GM18511 (cell line): ENCODE measurements around the gene ANK2.

Source experiments
- ATAC-seq: cut with Tn5 transposase; IDR thresholded peaks from one replicate; pipeline ENCODE4 v1.9.1; 2021; ENCODE audit warnings: mild to moderate bottlenecking, moderate library complexity; ENCODE audit not compliant: unreplicated experiment

Gene ANK2

GRCh38 chr4:113383111-113383785, 333.8 kb downstream of the ANK2 start:
- no peak for ATAC-seq

GRCh38 chr4:113384600-113384999, 335.1 kb downstream of the ANK2 start:
- no peak for ATAC-seq

- ATAC-seq, result no peak
These were observed 335.9 kb downstream of the ANK2 start for GRCh38 chr4:113385281-113385899.

GRCh38 chr4:113389160-113389559, 339.7 kb downstream of the ANK2 start:
- ATAC-seq, result no peak

GRCh38 chr4:113390850-113391249, 341.4 kb downstream of the ANK2 start:
- no peak for ATAC-seq

GRCh38 chr4:113394108-113394729, 344.8 kb downstream of the ANK2 start:
- peak; percentile 12 for ATAC-seq

GRCh38 chr4:113394730-113395530, 345.5 kb downstream of the ANK2 start:
- peak; percentile 94 for ATAC-seq

GRCh38 chr4:113397114-113397701, 347.8 kb downstream of the ANK2 start:
- no peak for ATAC-seq

GRCh38 chr4:113398441-113399143, 349.1 kb downstream of the ANK2 start:
- ATAC-seq, result no peak

GRCh38 chr4:113404167-113404571, 354.7 kb downstream of the ANK2 start:
- ATAC-seq, result no peak

- ATAC-seq, result no peak
These were observed 355.4 kb downstream of the ANK2 start for GRCh38 chr4:113404841-113405240.

- no peak for ATAC-seq
These were observed 356.6 kb downstream of the ANK2 start for GRCh38 chr4:113405874-113406722.

GRCh38 chr4:113406723-113407016, 357.2 kb downstream of the ANK2 start:
- no peak for ATAC-seq

- ATAC-seq, result no peak
These were observed 358.0 kb downstream of the ANK2 start for GRCh38 chr4:113407409-113407808.

GRCh38 chr4:113409181-113409580, 359.7 kb downstream of the ANK2 start:
- no peak for ATAC-seq

- no peak for ATAC-seq
These were observed 361.2 kb downstream of the ANK2 start for GRCh38 chr4:113410686-113411085.

- ATAC-seq, result no peak
These were observed 362.1 kb downstream of the ANK2 start for GRCh38 chr4:113411496-113411938.

GRCh38 chr4:113419631-113420030, 370.2 kb downstream of the ANK2 start:
- ATAC-seq, result no peak

- ATAC-seq, result no peak
These were observed 371.5 kb downstream of the ANK2 start for GRCh38 chr4:113420938-113421337.

GRCh38 chr4:113423631-113424030, 374.2 kb downstream of the ANK2 start:
- no peak for ATAC-seq
